Tibial nerve (tissue), 4 donors: Measurements from ENCODE around the gene ERBB2. TPM values are rescaled to one million over a fixed set of nuclear protein-coding genes. Genes with fewer than 3 reads are reported as not detected.

Source experiments
- DNase-seq, 2 donors: peaks; one replicate each; pipeline ENCODE4 v3.0.0-alpha.2; 2019; ENCODE audit warnings: low spot score in 2 of 2
- H3K27ac ChIP-seq, 4 donors: fragments of 200-600 bp; sonication (generic) in 3 of 4; one replicate each; pipeline ENCODE4 v1.5.1; 2017 to 2019; ENCODE audit warnings: mild to moderate bottlenecking in 1 of 4
- H3K27me3 ChIP-seq, 2 donors: fragments of 200-600 bp; sonication (generic) in 1 of 2; one replicate each; pipeline versions ENCODE4 v1.5.1 to v1.6.0; 2017 to 2019
- H3K36me3 ChIP-seq, 3 donors: fragments of 200-600 bp; sonication (generic); one replicate each; pipeline ENCODE4 v1.5.1; 2018 to 2019
- H3K4me1 ChIP-seq, 4 donors: fragments of 200-600 bp; sonication (generic) in 3 of 4; one replicate each; pipeline ENCODE4 v1.5.1; 2017 to 2019
- H3K4me3 ChIP-seq, 4 donors: fragments of 200-600 bp; sonication (generic) in 3 of 4; one replicate each; pipeline ENCODE4 v1.5.1; 2017 to 2019; ENCODE audit warnings: mild to moderate bottlenecking in 1 of 4, moderate library complexity in 1 of 4
- H3K9me3 ChIP-seq, 4 donors: fragments of 200-600 bp; sonication (generic) in 3 of 4; one replicate each; pipeline ENCODE4 v1.5.1; 2017 to 2019
- CTCF ChIP-seq, 5 experiments: fragments of 200-600 bp in 3 of 5; fragments of 450-650 bp in 2 of 5; sonication (generic) in 3 of 5; IDR thresholded peaks; one replicate each; pipeline ENCODE4 v1.5.1; 2016 to 2019; ENCODE audit warnings: antibody characterized with exemption in 5 of 5, mild to moderate bottlenecking in 3 of 5, moderate library complexity in 2 of 5
- EP300 ChIP-seq, 2 donors: sonication (generic); formaldehyde crosslinking; IDR thresholded peaks; one replicate each; pipeline ENCODE4 v1.6.1; 2017; ENCODE audit warnings: antibody characterized with exemption in 2 of 2, mild to moderate bottlenecking in 1 of 2
- POLR2A ChIP-seq, 2 donors: fragments of 450-650 bp; IDR thresholded peaks; one replicate each; pipeline ENCODE4 v1.6.1; 2017; ENCODE audit warnings: antibody characterized with exemption in 2 of 2, mild to moderate bottlenecking in 2 of 2, moderate library complexity in 2 of 2
- WGBS, 2 donors: methylation state at CpG; one replicate each; pipeline ENCODE4 v1.1.5; 2018; 5-methylcytosine and 5-hydroxymethylcytosine counted together
- total RNA-seq, 4 donors: library from RNA; depleted of rRNA; stranded (reverse); fragments of >200 nt; gene quantifications; one replicate each; pipeline ENCODE4 v1.1.0, GENCODE V29; 2016

Gene ERBB2
- total RNA-seq, 4 donors from 2014 or later = 101 to 131 (median 114) TPM

DNA sequence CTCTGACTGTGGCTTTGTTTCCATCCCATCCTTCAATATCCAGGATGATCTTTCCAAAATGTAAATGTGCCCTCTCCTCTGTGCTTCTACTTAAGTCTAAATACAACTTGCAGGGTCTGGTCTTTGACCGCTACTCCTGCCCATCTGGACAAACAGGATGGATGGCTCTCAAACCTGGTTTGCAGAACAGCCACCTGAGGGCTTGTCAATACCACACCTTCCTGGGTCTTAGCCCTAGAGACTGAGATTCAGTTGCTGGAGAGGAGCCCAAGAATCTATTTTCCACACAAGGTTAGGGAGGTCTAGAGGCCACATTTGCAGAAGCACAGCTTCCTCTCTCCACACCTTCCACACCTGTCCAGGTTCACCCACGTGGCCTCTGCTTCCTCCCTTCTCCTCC is 36.0 kb downstream of the ERBB2 start:
- Histone ChIP-seq H3K9me3 (no peaks in the 10 kb centered on the region), H3K36me3 (no peaks in the 10 kb centered on the region), H3K4me1 (peaks cover 0 to 31% (median 15%) of the 10 kb centered on the region in 4 donors), H3K27me3 (peaks cover 0 to 45% of the 10 kb centered on the region in 2 donors), H3K4me3 (no peak overlapping the region), H3K27ac (no peak overlapping the region)
- WGBS, 2 donors = 60 to 65% methylated on average over 2 of the region's 2 CpGs
- DNase-seq = no peak
- TF ChIP-seq CTCF (IDR thresholded peaks at IDR 0.05) = no peak
- TF ChIP-seq POLR2A (IDR thresholded peaks at IDR 0.05) = no peak
- TF ChIP-seq EP300 (IDR thresholded peaks at IDR 0.05) = no peak

DNA sequence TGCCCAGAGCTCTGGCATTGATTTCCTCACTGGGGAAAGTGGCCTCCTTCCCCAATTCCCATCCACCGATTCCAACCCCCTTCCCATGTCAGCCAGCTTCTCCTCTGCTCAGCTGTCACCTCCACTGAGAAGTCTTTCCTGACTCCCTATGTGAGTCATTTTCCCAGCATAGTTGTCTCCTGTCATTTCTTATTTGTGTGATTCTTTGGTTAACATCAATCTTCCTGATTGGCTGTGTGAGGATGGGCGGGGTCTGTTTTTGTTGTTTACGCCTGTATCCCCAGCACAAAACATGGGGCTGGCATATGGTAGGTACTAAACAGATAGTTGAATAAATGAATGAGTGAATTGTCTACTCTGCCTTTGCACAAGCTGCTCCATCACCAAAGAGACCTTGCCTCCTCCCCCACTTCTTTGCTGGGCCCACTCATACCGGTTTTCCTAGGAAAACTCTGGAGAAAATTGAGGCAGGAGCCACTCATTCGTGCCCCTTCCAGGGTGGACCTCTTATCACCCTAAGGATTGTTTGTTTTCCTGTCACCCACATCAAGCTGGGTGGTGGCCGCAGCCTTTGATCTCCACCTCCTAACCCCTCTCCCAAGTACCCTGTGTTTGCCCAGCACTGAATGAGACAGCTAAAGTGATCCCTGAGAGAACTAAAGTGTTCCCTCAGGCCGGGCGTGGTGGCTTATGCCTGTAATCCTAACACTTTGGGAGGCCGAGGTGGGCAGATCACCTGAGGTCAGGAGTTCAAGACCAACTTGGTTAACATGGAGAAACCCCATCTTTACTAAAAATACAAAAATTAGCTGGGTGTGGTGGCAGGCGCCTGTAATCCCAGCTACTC is 36.7 kb downstream of the ERBB2 start:
- 75 to 79% methylated on average over 10 of the region's 10 CpGs for WGBS, 2 donors
- no peak overlapping the region for H3K27ac ChIP-seq
- H3K4me1 ChIP-seq = peaks cover 0 to 31% (median 15%) of the 10 kb centered on the region in 4 donors
- no peak for DNase-seq
- peaks cover 0 to 51% of the 10 kb centered on the region in 2 donors for H3K27me3 ChIP-seq
- no peaks in the 10 kb centered on the region for H3K9me3 ChIP-seq
- no peak overlapping the region for H3K4me3 ChIP-seq
- TF ChIP-seq CTCF (IDR thresholded peaks at IDR 0.05) (no peak), EP300 (IDR thresholded peaks at IDR 0.05) (no peak), POLR2A (IDR thresholded peaks at IDR 0.05) (no peak)
- H3K36me3 ChIP-seq = no peaks in the 10 kb centered on the region

DNA sequence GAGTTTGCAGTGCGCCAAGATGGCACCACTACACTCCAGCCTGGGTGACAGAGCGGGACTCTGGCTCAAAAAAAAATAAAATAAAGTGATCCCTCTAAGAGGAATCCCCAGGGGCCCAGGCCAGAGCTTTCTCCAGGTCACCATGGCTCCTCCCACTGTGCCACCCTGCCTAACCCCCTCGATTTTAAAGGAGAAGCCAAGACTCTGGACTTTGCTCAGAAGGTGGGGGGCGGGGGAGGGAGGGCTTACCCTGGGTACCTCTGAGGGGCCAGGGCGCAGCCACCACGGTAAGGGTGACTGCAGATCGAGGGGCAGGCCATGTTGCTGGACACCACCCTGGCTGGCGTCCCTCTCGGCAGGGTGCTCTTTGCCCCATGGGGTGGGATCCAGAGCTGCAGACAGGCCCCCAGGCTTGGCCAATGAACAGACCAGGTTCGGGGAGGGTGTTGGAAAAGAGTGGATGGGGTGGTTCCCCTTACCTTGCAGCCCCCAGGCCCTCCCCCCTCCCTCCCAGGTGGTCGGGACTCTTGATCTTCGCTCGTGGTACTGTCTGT is 37.4 kb downstream of the ERBB2 start:
- no peak overlapping the region for H3K4me3 ChIP-seq
- TF ChIP-seq POLR2A (IDR thresholded peaks at IDR 0.05) (no peak), EP300 (IDR thresholded peaks at IDR 0.05) (no peak), CTCF (IDR thresholded peaks at IDR 0.05) (no peak)
- 63 to 64% methylated on average over 12 to 13 of the region's 13 CpGs for WGBS, 2 donors
- H3K36me3 ChIP-seq = no peaks in the 10 kb centered on the region
- H3K4me1 ChIP-seq = peaks cover 0 to 31% (median 15%) of the 10 kb centered on the region in 4 donors
- no peak for DNase-seq
- H3K27ac ChIP-seq = no peak overlapping the region
- peaks cover 0 to 59% of the 10 kb centered on the region in 2 donors for H3K27me3 ChIP-seq
- H3K9me3 ChIP-seq = no peaks in the 10 kb centered on the region

DNA sequence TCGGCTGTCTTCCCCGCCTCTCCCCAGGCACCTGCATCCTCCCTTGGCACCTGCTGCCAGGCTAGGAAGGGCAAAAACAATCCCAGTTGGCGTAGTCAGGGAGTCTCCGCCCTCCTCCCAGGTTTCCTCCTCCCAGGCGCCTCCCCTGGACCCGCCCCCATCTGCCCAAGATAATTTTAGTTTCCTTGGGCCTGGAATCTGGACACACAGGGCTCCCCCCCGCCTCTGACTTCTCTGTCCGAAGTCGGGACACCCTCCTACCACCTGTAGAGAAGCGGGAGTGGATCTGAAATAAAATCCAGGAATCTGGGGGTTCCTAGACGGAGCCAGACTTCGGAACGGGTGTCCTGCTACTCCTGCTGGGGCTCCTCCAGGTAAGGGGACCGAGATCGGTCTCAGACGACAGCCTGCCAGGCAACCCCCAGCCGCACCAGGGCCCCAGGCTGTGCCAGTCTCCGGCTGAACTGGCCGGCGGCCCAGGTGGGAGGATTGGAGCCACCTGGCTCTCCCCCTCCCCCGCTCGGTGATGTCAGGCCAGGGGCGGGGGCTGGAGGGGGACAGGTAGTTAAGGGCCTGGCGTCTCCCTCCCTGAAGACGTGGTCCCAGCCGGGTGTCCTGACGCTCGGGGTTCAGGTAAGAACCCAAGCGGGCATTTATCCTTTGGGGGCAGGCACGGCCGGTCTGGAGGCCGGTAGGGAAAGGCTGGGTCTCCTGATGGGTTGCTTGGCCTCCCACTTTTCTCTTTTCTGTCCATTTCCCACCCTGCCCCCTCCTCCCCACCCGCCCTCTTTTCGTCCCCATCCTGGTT is 38.1 kb downstream of the ERBB2 start, which contains the start of gene GRB7:
Gene GRB7 (plus strand): TSS at position 179 of the 808 bp plus-strand sequence. CDS start 4,364 bp downstream, outside the sequence.
- TF ChIP-seq EP300 (IDR thresholded peaks at IDR 0.05) (no peak), CTCF (IDR thresholded peaks at IDR 0.05) (no peak), POLR2A (IDR thresholded peaks at IDR 0.05) (no peak)
- peak within 1 kb of the TSS in 2 of 4 donors; percentile 24 to 31 for H3K4me3 ChIP-seq
- H3K36me3 ChIP-seq = no peaks in the 10 kb centered on the region
- H3K4me1 ChIP-seq = peaks cover 0 to 31% (median 15%) of the 10 kb centered on the region in 4 donors
- H3K27ac ChIP-seq = peak within 1 kb of the TSS in 1 of 4 donors; percentile 62
- DNase-seq = no peak
- H3K9me3 ChIP-seq = no peaks in the 10 kb centered on the region
- 21% methylated on average over 30 to 31 of the region's 34 CpGs for WGBS, 2 donors
- peaks cover 0 to 65% of the 10 kb centered on the region in 2 donors for H3K27me3 ChIP-seq
